ENCODE measurements around the gene OR51A4.

DNA sequence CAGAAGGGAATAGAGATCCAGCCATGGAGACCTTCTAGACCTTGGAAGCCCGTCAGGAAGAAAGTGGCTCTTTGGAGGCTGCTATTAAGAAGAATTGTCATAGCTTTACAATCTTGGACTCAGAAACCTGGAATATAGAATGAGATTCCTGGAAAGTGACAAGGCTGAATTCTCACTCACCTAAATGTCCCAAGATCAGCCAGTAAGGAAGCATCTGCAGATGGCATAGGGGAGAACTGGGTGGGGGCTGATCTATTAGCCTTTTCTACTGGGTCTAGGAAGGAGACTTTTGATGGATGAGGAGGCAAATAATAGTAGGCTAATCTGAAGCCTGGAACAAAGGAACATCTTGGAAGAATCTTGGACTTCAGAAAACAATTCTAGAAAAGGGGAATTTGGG, 23.2 kb downstream of the OR51A4 start, which contains the start of gene OR51G1:
- TF ChIP-seq ZNF274 (IDR thresholded peaks at IDR 0.05; ENCODE audit: low read depth, low read length): no peak
- no peak for TF ChIP-seq SUZ12 (IDR thresholded peaks at IDR 0.05; ENCODE audit: extremely low read depth, insufficient read depth, insufficient read length)
